ENCODE data around the gene RASSF6. TPM values are rescaled to one million over a fixed set of nuclear protein-coding genes. Genes with fewer than 3 reads are reported as not detected.

The RASSF6 gene
- total and polyA plus RNA-seq, 2 of the 8 experiments (the other 6 are each of a cell fraction or from before 2014, with no cell fraction given), result 0.03 to 0.28 TPM

GRCh38 chr4:73528171-73528570 lies 92.1 kb downstream of the RASSF6 start (continued):
- TF ChIP-seq HDAC2 (IDR thresholded peaks at IDR 0.05; ENCODE audit: borderline replicate concordance in 1 of 2, low read depth in 2 of 2, low read length in 2 of 2), result no peak
- no peak for TF ChIP-seq NRF1 (IDR thresholded peaks at IDR 0.05; ENCODE audit: low read depth, low read length)
- no peak for TF ChIP-seq FOSL1 (IDR thresholded peaks at IDR 0.05; ENCODE audit: insufficient read depth, low read depth, low read length)
- no peak for TF ChIP-seq CTBP2 (IDR thresholded peaks at IDR 0.05; ENCODE audit: borderline replicate concordance, insufficient read depth, insufficient read length, low read length)

Data from H1 (cell line).